GM18499 (cell line): ENCODE results near the gene SERBP1.
"Not testable (repeated sequence)": the region's sequence is repeated elsewhere in the genome, so short reads cannot be mapped to it uniquely, and the experiment has no call there.

ENCODE experiments used
- ATAC-seq: cut with Tn5 transposase; IDR thresholded peaks from one replicate; pipeline ENCODE4 v1.9.1; 2021; ENCODE audit warnings: moderate number of reproducible peaks; ENCODE audit not compliant: insufficient read depth, unreplicated experiment

Gene SERBP1

DNA sequence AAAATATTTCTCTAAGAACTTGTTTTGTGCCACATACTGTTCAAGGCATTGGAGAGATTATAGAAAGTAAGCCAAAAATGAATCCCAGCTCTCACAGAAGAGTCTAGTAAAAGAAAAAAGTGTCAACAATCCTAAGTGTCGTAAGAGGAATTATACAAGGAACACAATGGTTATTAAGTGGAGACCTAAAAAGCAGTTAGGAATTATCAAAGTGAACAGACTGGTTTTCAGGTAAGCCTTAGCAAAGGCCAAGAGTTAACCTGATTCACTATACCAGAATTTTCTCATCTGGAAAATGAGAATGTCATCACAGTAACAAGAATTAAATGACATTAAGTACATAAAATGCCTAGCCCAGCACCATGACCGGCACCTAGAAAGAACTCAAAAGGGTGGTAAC, 15.6 kb downstream of the SERBP1 start:
- ATAC-seq = no peak

DNA sequence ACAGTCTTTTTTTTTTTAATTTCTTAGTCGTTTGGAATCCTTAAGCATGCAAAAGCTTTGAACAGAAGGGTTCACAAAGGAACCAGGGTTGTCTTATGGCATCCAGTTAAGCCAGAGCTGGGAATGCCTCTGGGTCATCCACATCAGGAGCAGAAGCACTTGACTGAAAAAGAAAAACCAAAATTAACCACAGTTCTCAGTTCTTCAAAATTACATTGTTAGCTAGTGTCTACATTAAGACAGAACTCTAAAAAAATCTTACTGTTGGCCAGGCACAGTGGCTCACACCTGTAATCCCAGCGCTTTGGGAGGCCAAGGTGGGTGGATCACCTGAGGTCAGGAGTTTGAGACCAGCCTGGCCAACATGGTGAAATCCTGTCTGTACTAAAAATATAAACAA, 17.1 kb downstream of the SERBP1 start:
- ATAC-seq = not testable (repeated sequence)

DNA sequence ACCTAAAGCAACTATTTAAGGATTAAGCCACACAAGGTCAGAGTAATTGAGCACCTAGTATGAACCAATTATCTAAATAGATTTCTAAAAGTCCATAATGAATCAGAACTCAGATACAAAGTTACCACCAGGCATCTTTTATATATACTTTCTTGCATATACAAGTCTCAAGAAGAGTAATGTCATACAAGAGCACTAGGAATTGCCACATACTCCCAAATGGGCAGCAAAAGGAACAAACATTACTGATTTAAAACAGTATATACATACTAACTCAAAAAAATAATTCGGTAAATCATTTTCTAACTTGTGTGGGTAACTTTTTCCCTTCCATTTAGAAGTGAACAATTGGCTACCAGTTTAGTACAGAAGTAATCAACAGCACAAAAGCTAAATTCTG, 22.1 kb downstream of the SERBP1 start:
- no peak for ATAC-seq

DNA sequence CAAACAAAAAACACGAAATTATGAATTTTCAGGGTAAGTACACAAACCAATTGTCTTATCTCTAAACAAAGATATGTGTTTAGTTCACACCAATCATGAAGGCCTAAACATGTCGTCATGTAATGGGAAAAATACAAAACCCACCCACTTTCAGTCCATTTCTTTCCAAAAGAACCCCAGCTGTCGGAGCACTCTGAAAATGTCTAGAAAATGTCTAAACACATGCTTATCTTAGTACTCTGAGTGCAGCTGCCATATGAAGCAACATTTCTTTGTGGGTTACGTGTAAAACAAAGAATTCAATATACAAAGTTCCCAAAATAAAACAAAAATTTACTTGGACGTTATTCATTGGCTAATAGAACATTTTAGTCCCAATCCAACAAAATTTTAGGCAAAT, 22.7 kb downstream of the SERBP1 start:
- no peak for ATAC-seq

DNA sequence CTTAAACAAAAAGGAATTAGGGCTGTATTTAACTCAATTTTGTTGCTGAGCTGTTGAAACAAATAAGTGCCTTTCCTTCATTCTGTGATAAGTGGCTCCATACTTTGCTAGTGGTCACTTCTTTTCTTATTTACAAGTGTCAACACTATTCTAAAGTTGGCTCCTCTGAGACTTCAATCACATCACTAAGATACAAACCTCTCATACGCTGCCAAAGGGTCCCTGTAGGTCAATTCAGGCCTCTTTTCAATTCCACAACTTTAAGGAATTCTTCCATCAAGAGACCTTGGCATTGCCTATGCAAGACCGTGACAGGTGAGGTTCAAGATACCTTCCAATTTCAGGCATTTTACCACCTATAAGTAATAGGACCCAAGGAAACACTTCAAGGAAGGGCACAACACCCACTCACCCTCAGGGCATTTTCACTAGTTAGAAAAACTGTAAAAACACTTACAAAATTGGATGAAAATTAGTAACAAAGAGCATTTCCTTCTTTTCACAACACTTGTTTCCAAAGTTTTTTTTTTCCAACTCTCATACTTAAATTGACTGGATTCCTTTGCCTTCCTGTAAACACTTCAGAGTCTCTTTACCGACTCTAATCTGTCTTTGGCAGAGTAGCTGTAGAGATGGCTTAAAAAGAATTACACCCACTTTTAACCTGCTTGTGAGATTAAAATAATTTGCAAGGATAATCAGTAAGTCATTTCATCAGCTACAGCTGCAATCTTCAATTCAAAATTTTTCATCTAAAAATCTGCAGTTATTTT, 24.5 kb downstream of the SERBP1 start:
- ATAC-seq = no peak

DNA sequence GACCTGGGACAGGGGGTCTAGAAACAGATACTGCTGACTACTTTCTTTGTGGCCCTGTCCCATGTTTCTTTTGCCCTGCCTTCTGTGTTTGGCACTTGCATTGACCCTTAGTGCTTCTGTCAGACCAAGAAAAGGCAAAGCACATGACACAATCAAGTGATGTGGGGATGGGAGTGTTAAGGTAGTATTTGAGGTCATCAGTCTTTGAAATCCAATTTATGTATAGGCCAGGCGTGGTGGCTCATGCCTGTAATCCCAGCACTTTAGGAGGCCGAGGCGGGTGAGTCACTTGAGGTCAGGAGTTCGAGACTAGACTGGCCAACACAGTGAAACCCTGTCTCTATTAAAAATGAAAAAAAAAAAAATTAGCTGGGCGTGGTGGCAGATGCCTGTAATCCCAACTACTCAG, 26.0 kb downstream of the SERBP1 start:
- ATAC-seq = no peak

DNA sequence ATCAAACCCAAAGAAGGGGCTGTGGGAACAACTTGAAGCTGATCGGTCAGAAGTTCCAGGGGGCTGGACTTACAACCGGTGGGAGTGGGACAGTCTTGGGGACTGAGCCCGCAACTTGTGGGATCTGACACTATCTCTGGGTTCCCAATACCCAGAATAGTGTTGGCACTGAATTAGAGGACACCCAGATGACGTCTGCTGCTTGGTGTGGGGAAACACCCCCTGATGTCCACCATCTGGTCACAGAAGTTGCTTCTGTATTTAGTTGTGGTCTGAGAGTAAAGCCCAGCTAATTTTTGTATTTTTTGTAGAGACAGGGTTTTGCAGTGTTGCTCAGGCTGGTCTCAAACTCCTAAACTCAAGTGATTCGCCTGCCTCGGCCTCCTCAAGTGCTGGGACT, 28.8 kb downstream of the SERBP1 start:
- ATAC-seq = no peak

DNA sequence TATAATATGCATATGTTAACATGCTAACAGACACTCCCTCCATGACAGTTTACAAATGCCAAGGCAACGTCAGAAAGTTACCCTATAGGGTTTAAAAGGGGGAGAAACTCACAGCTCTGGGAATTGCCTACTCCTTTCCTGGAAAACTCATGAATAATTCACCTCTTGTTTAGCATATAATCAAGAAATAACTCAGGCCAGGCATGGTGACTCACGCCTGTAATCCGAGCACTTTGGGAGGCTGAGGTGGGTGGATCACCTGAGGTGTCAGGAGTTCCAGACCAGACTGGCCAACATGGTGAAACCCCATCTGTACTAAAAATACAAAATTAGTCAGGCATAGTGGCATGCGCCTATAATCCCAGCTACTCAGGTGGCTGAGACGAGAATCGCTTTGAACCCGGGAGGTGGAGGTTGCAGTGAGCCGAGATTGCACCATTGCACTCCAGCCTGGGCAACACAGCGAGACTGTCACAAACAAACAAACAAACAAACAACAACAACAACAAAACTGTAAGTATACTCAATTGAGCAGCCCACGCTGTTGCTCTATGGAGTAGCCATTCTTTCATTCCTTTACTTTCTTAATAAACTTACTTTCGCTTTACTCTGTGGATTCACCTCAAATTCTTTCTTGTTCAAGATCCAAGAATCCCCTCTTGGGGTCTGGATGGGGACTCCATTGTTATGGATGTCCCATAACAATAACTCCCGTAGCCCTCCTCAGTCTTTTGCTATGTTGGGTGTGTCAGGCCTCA, 30.0 kb downstream of the SERBP1 start:
- not testable (repeated sequence) for ATAC-seq

DNA sequence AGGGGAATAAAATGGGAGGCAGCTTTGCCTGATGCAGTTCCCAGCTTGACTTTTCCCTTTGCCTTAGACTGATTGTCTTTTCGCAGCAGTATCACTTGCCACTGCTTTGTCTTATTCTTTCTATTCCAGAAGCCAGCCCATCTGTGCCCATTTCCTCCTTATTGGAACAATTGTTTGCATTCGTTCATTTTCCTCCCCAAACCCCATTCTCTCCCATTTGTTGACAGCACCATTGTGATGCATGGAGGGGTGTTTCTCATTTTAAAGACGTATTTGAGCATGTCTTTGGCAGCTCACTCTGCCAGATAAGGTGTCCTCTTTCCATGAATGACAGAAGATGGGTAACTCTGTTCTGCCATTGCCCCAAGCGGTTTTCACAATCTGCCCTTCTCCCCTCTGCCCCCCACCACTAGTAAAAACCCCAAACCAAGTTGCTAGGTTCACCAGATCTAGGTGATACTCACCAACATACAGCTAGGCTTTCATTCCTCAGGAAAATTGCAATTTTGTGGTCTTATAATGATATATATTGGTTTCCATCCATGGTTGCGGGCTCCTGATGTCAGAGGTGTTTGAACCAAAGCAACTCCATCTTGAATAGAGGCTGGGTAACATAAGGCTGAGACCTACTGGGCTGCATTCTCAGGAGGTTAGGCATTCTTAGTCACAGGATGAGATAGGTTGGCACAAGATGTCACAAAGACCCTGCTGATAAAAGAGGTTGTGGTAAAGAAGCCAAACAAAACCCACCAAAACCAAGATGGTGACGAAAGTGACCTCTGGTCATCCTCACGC, 30.8 kb downstream of the SERBP1 start:
- no peak for ATAC-seq

DNA sequence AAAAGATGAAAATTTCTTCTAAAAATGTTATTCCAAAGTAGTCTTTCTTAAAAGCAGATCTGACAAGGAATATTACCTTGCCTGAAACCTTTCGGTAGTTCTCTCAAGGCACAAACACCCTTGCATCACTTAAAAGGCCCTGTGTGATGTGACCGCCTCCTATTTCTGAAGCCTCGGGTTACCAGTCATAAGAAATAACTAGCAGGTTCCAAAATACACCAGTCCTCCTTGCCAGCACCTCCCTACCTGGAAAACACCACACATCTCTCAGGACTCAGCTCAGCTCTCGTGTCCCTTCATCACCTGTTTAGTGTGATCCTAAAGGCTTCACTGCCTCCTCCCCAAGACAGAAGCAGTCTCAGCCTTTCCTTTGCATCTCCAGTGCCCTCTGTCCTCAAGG, 35.7 kb downstream of the SERBP1 start:
- no peak for ATAC-seq

DNA sequence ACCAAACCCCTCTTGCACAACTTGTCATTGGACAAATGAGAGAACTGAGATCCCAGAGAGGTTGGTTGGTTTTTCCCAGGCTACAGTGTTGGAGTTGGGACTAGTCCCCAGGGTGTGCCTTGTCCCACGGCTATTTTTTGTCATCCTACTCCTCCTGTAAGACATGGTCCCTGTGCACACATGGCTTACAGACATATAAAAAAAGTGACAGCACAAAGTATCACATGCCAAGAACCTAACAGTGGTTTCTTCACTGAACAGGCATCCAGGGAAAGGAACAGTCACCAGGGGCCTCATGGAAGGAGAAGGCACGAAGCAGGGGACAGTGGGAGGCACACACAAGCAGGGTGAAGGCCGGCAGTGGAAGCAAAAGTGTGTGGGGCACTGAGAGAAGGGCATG, 36.5 kb downstream of the SERBP1 start:
- ATAC-seq = no peak

DNA sequence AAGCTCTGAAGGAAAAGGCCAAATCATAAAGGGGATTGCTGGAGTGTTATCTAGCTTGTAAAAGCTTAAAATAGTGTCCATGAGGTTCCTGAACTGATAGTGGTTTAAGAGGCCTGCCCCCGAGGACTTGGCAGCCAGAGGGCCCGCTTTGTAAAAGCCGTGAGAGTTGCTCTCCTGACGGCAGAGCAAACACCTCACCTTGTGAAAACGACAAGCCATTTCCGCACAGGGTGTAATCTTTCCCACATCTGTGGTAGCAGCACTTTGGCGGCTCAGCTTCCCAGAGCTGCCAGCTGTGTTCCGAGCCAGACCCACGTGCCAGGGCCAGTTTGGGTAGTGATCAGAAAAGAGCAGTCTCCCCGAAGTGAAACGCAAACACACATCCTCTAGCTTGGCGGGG, 37.0 kb downstream of the SERBP1 start:
- ATAC-seq = no peak

DNA sequence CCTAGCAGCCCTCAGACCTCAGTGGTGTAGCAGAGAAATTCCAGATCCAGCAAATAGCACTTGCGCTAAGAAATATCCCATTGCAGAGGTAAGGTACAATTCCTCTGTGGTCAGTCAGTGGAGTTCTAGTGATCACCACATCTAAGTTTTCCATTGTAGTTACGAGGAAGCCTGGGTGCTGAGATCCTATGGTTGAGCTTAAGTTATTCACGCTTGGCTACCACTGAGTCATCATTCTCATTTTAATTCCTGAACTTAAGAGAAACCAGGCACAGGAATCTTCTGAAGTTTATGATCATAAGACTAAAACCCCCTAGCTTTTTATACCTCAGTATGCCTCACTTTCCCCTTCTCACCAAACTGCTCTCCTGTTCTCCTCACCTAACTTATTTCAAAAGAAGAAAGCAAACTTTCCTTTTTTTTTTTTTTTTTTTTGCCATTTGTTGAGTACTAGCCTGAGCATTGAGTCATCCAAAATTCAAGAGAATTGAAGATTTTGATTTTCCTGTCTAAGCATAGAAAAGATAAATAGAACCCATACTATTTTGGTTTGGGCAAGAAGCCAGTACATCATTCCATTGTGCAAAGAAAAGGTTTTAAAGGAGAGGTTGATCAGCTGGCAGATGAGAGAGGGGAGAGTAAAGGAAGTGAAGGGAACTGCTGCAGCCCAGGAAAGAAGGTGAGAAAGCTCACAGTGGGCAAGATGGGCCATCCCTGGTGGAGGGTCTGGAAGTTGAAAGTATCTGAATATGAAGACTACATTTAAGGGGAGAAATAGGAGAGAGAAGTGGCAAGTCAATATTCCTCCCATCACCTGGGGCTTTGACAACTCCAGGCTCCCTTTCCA, 39.9 kb downstream of the SERBP1 start:
- no peak for ATAC-seq

DNA sequence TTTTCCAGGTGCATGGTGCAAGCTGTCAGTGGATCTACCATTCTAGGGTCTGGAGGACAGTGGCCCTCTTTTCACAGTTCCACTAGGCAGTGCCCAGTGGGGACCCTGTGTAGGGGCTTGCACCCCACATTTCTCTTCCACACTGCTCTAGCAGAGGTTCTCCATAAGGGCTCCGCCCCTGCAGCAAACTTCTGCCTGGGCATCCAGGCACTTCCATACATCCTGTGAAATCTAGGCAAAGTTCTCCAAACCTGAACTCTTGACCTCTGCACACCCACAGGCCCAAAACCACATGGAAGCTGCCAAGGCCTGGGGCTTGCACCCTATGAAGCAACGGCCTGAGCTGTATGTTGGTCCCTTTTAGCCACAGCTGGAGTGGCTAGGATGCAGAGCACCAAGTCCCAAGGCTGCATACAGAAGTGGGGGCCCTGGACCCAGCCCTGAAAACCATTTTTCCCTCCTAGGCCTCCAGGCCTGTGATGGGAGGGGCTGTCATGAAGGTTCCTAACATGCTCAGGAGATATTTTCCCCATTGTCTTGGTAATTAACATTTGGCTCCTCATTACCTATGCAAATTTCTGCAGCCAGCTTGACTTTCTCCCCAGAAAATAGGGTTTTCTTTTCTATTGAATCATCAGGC, 46.1 kb downstream of the SERBP1 start:
- no peak for ATAC-seq

DNA sequence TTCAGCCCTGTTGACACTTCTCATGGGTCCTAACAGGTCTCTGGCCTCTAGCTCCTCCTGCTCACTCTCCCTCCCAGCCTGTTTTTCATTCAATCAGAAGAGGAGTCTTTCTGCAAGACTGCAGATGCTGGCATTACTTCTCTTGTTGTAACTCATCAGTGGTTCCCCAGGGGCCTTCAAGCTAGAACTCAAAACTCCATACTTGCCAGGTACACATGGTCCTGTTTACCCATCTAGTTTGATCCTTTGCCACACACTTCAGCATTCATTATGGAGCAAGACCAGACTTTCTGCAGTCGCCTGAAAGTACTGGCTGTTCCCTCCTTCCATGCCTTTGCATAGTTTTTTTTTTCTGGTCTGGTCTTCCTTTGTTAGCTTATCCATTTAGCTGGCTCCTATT, 47.9 kb downstream of the SERBP1 start:
- ATAC-seq = no peak

DNA sequence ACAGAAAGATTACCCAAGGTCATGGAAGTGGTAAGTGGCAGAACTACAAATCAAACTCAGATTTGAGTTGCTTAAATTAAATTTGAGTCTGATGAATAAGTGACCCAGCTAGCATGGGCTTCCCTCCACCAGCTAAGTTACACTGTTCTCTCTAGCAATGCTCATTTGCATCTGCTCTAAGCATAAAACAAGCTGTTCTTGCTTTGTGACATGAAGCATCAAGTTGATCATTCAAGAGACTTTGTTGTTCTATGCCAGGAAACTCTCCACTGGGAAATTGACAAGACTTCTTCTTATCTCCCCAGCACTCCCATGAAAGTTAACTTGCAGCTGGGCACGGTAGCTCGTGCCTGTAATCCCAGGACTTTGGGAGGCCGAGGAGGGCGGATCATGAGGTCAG, 49.0 kb downstream of the SERBP1 start:
- no peak for ATAC-seq

DNA sequence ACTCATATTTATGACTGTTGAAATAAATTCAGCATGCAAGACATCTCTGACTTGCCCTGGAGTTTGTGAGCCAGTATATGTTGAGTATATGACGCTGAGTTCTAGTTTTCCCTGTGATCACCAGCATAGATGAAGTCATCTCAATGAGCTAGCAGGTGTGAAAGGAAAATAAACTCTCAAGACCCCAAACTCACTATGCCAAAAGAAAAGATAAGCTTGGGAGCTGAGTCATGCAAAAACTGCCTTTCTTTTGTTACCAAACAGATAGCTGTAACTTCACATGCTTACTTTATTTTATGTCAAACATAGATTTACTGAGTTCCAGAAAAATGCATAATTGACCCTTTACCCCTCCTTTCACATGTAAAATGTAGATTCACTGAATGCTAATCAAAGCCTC, 52.9 kb downstream of the SERBP1 start:
- ATAC-seq = no peak

DNA sequence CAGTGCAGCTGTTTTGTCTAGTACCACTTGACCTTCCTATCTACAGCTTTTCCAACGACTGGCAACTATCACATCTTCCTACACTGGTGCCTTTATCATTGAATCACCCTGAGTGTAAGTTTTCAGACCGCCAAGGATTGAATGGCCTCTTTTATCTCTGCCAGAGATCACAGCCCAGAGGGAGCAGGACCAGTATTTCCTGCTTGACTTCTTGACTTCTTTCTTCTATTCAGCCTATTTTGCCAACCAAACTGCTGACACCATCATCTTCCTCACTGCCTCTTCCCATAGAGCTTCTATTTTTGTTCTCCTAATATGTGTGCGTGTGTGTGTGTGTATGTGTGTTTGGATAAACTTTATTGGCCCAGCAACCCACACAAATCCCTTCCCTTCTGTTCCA, 53.8 kb downstream of the SERBP1 start:
- no peak for ATAC-seq

DNA sequence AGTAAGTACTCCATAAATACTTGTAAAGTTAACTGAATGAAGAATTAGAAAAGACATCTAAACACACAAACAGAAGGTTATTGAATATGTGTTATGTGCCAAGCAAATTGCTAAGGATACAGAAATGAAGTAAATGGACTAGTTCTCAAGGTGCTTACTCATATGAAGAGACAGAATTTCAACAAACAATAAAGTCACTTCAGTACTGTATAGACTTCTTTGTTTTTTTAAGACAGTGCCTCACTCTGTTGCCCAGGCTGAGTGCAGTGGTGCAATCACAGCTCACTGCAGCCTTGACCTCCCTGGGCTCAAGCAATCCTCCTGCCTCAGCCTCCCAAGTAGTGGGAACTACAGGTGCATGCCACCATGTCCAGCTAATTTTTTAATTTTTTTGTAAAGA, 57.3 kb downstream of the SERBP1 start:
- no peak for ATAC-seq

DNA sequence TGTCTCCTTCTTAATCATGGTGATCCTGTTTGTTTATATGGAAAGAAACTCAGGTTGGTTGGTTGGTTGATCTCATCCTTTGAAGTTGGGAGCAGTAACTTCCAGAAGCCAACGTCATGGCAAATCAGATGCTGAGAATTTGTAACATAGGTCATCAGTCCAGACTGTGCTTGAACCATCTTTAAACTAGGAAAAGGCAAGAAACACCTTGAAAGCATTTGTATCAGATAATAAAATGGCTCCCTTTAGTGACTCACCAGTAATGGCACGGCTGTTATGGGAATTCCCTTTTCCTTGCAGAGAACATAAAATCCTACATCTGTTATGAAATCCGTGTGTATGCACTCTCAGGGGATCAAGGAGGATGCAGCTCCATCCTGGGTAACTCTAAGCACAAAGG, 58.1 kb downstream of the SERBP1 start:
- no peak for ATAC-seq
